Thyroid gland (tissue), 4 donors: Measurements from ENCODE around the gene HJV. TPM values are rescaled to one million over a fixed set of nuclear protein-coding genes. Genes with fewer than 3 reads are reported as not detected.

Experiments
- DNase-seq, 2 donors: peaks; one replicate each; pipeline ENCODE4 v3.0.0-alpha.2; 2019
- H3K27ac ChIP-seq, 3 donors: fragments of 200-600 bp; sonication (generic); 1 replicate in 2 of 3; 2 replicates in 1 of 3; pipeline ENCODE4 v1.5.1; 2016 to 2019; ENCODE audit warnings: mild to moderate bottlenecking in 1 of 3, moderate library complexity in 1 of 3
- H3K27me3 ChIP-seq: fragments of 200-600 bp; sonication (generic); one replicate; pipeline ENCODE4 v1.5.1; 2019
- H3K36me3 ChIP-seq, 2 donors: fragments of 200-600 bp; sonication (generic); one replicate each; pipeline ENCODE4 v1.5.1; 2016 to 2019
- H3K4me1 ChIP-seq, 2 donors: fragments of 200-600 bp; sonication (generic); one replicate each; pipeline ENCODE4 v1.5.1; 2017 to 2019
- H3K4me3 ChIP-seq, 3 donors: fragments of 200-600 bp; sonication (generic); replicated peaks in 1 of 3; 1 replicate in 2 of 3; 2 replicates in 1 of 3; pipeline ENCODE4 v1.5.1; 2016; ENCODE audit warnings: mild to moderate bottlenecking in 1 of 3
- H3K9me3 ChIP-seq: fragments of 200-600 bp; sonication (generic); one replicate; pipeline ENCODE4 v1.5.1; 2017
- POLR2A ChIP-seq, 2 donors: fragments of 450-650 bp; IDR thresholded peaks; one replicate each; pipeline ENCODE4 v1.6.1; 2017; ENCODE audit warnings: antibody characterized with exemption in 2 of 2, mild to moderate bottlenecking in 2 of 2, moderate library complexity in 1 of 2
- WGBS, 2 donors: methylation state at CpG; one replicate each; pipeline ENCODE4 v1.1.5; 2017; 5-methylcytosine and 5-hydroxymethylcytosine counted together
- intact Hi-C: fragments of 100-400 bp; cut with DNase I; formaldehyde crosslinking; loops from one replicate; pipeline ENCODE4 v1.15.1; 2023
- small RNA-seq: library from RNA; depleted of rRNA; stranded (forward); fragments of <200 nt; gene quantifications from one replicate; pipeline ENCODE3, GENCODE V24; 2016
- total RNA-seq, 4 donors: library from RNA; depleted of rRNA; stranded (reverse); fragments of >200 nt; gene quantifications; one replicate each; pipeline ENCODE4 v1.2.3, GENCODE V29; 2016
- TF ChIP-seq, protein P1 (sequence below), 6 experiments: fragments of 200-600 bp in 3 of 6; fragments of 450-650 bp in 3 of 6; sonication (generic) in 3 of 6; IDR thresholded peaks; one replicate each; pipeline ENCODE4 v1.5.1; 2016 to 2019; ENCODE audit warnings: antibody characterized with exemption in 6 of 6, mild to moderate bottlenecking in 2 of 6, inconsistent platforms in 1 of 6, moderate library complexity in 1 of 6

The HJV gene
- total RNA-seq, 4 donors from 2014 or later, result not detected

DNA sequence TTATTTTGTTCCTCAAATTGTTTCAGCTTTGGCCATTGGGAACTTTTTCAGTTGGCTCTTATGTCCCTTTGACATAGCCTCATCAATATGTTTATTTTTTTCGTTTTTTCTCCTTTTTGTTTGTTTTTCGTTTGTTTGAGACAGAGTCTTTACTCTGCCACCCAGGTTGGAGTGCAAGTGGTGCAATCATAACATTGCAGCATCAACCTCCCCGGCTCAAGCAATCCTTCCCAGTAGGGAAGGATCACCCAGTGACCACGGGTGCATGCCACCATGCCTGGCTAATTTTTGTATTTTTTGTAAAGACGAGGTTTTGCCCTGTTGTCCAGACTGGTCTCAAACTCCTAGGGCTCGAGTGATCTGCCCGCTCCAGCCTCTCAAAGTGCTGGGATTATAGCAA is 49.0 kb downstream of the HJV start:
- DNase-seq, result peak; percentile 73 to 76
- peak overlapping the region; percentile 32 to 75 (median 72) for H3K27ac ChIP-seq
- TF ChIP-seq, protein P1, sequence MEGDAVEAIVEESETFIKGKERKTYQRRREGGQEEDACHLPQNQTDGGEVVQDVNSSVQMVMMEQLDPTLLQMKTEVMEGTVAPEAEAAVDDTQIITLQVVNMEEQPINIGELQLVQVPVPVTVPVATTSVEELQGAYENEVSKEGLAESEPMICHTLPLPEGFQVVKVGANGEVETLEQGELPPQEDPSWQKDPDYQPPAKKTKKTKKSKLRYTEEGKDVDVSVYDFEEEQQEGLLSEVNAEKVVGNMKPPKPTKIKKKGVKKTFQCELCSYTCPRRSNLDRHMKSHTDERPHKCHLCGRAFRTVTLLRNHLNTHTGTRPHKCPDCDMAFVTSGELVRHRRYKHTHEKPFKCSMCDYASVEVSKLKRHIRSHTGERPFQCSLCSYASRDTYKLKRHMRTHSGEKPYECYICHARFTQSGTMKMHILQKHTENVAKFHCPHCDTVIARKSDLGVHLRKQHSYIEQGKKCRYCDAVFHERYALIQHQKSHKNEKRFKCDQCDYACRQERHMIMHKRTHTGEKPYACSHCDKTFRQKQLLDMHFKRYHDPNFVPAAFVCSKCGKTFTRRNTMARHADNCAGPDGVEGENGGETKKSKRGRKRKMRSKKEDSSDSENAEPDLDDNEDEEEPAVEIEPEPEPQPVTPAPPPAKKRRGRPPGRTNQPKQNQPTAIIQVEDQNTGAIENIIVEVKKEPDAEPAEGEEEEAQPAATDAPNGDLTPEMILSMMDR (IDR thresholded peaks at IDR 0.05), result no peak
- TF ChIP-seq POLR2A (IDR thresholded peaks at IDR 0.05), result peak in 1 of 2 donors; percentile 41
- intact Hi-C loops, result no loop called here
- no peak overlapping the region for H3K4me3 ChIP-seq
- no peaks in the 10 kb centered on the region for H3K9me3 ChIP-seq
- H3K36me3 ChIP-seq, result no peaks in the 10 kb centered on the region
- 37 to 38% methylated on average over 7 of the region's 7 CpGs for WGBS, 2 donors
- peaks cover 5 to 15% of the 10 kb centered on the region in 2 donors for H3K4me1 ChIP-seq
- H3K27me3 ChIP-seq, result no peaks in the 10 kb centered on the region

Small RNA genes lying within 50 kb of the gene (small RNA-seq; reads per million reads assigned to genes)
- not detected for gene RNVU1-6

Other genes starting within 250 kb of the HJV start
- gene RNF115, start 197.6 kb downstream of the HJV start, total RNA-seq, result 10 to 100 TPM; 17.2 to 33.9 (median 25.4) TPM
- gene POLR3C, start 197.5 kb downstream of the HJV start, total RNA-seq, result 10 to 100 TPM; 28.0 to 36.5 (median 32.7) TPM
- gene NUDT17, start 176.1 kb downstream of the HJV start, total RNA-seq, result 1 to 10 TPM; 2.4 to 4.6 (median 3.4) TPM
- 10 to 100 TPM; 16.9 to 22.8 (median 20.3) TPM for gene PIAS3, start 162.7 kb downstream of the HJV start, total RNA-seq
- 1 to 10 TPM in 3 of 4 donors, under 1 TPM in 1; 0.58 to 3.8 (median 1.7) TPM for gene ANKRD35, start 135.9 kb downstream of the HJV start, total RNA-seq
- gene ITGA10, start 111.7 kb downstream of the HJV start, total RNA-seq, result 1 to 10 TPM; 3.0 to 7.3 (median 5.0) TPM
- 10 to 100 TPM; 30.6 to 42.1 (median 37.3) TPM for gene PEX11B, start 103.0 kb downstream of the HJV start, total RNA-seq
- gene RBM8A, start 94.3 kb downstream of the HJV start, total RNA-seq, result 100 to 1,000 TPM; 108 to 143 (median 124) TPM
- gene LIX1L, start 63.7 kb downstream of the HJV start, total RNA-seq, result 10 to 100 TPM; 18.7 to 26.9 (median 20.3) TPM
- 1 to 10 TPM in 2 of 4 donors, under 1 TPM in 2; 0.13 to 2.0 (median 0.97) TPM for gene ANKRD34A, start 57.2 kb downstream of the HJV start, total RNA-seq
- gene POLR3GL, start 57.0 kb downstream of the HJV start, total RNA-seq, result 10 to 100 TPM; 12.5 to 36.4 (median 22.7) TPM
- 1,000 to 10,000 TPM in 2 of 4 donors, 100 to 1,000 TPM in 2; 739 to 2,947 (median 1,128) TPM for gene TXNIP, start 25.2 kb downstream of the HJV start, total RNA-seq
- 1 to 10 TPM in 3 of 4 donors, under 1 TPM in 1; 0.89 to 3.5 (median 2.5) TPM for gene NBPF10, start 123.1 kb upstream of the HJV start, total RNA-seq
- gene NOTCH2NLA, start 207.3 kb upstream of the HJV start, total RNA-seq, result 10 to 100 TPM; 59.6 to 92.5 (median 64.3) TPM